AG10803 (cell line): ENCODE measurements around the gene ANAPC7.
"Not testable (repeated sequence)": the region's sequence is repeated elsewhere in the genome, so short reads cannot be mapped to it uniquely, and the experiment has no call there.

Experiments used
- DNase-seq: peaks from one replicate; pipeline ENCODE4 v3.0.0; 2010; ENCODE audit warnings: low read depth
- H3K4me3 ChIP-seq: 2 replicates; pipeline ENCODE4 v1.5.1; 2011; ENCODE audit warnings: mild to moderate bottlenecking, low read length, control low read depth
- TF ChIP-seq, protein P1 (sequence below): conservative IDR thresholded peaks from 2 replicates; pipeline ENCODE4 v1.5.1; 2011; ENCODE audit warnings: mild to moderate bottlenecking, low read length, control low read depth, inconsistent platforms

The ANAPC7 gene

DNA sequence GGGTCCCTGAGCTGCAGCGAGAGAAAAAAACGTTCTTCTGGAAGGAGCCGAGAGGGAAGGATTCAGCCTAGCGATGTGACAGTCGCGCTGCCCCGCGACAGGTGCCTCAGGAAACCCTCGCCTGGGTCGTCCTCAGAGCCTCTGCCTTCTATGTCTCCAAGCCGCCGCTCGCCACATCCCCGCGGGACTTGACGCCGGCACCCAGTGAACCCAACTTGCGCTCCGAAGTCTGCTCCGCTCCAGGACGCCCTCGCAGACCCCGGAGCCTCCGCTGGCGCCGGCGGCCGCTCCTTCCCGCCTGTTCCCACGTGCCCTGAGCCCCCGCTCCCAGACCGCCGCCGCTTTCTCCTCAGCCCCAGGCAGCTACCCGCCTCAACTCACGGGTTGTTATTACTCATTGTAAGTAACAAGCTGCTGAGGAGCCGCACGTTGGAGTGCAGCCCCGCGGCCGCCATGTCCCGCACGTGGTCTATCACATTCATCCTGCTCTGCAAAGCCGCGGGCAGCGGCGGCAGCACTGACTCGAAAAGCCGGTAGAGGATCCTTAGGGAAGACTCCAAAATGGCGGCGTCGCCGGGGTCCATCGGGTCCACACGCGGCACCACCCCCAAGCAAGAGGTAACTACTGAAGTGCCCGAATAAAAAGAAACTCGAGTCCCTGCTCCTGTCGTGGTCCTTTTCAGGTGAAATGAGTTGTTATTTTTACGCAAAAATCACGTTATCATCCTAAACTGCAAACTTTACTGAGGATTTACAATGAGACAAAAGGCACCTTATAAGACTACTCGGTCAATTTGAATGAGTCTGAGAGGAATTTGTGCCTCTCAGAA, at the start of gene ANAPC7:
Gene ANAPC7 (minus strand): TSS at position 563 of the 830 bp plus-strand sequence. CDS start 81 bp downstream, at position 482.
- DNase-seq = peak; percentile 91
- peak within 1 kb of the TSS; percentile 88 for H3K4me3 ChIP-seq
- TF ChIP-seq, protein P1, sequence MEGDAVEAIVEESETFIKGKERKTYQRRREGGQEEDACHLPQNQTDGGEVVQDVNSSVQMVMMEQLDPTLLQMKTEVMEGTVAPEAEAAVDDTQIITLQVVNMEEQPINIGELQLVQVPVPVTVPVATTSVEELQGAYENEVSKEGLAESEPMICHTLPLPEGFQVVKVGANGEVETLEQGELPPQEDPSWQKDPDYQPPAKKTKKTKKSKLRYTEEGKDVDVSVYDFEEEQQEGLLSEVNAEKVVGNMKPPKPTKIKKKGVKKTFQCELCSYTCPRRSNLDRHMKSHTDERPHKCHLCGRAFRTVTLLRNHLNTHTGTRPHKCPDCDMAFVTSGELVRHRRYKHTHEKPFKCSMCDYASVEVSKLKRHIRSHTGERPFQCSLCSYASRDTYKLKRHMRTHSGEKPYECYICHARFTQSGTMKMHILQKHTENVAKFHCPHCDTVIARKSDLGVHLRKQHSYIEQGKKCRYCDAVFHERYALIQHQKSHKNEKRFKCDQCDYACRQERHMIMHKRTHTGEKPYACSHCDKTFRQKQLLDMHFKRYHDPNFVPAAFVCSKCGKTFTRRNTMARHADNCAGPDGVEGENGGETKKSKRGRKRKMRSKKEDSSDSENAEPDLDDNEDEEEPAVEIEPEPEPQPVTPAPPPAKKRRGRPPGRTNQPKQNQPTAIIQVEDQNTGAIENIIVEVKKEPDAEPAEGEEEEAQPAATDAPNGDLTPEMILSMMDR = no peak; the same call in 1 of the 2 replicates

DNA sequence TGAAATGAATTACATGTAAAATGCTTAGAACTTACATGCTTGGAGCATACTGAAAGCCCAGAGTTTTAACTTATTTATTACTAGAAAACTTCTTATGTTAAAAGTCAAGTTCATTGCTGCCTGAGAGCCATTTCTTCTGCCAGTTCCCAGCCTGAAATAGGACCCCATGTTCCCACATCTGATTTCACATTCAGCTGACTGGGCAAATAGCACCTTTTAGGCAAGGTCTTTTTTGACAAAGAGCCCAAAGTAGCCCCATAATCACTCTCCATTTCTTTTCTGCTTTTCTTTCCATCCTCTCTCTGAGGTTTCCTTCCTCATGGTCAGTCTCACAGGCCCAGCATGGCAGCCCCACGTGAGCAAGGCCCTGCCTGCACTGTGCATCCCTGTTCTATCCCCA, 47.8 kb upstream of the ANAPC7 start:
- no peak for DNase-seq
- TF ChIP-seq, protein P1 = no peak
- H3K4me3 ChIP-seq = no peak overlapping the region

DNA sequence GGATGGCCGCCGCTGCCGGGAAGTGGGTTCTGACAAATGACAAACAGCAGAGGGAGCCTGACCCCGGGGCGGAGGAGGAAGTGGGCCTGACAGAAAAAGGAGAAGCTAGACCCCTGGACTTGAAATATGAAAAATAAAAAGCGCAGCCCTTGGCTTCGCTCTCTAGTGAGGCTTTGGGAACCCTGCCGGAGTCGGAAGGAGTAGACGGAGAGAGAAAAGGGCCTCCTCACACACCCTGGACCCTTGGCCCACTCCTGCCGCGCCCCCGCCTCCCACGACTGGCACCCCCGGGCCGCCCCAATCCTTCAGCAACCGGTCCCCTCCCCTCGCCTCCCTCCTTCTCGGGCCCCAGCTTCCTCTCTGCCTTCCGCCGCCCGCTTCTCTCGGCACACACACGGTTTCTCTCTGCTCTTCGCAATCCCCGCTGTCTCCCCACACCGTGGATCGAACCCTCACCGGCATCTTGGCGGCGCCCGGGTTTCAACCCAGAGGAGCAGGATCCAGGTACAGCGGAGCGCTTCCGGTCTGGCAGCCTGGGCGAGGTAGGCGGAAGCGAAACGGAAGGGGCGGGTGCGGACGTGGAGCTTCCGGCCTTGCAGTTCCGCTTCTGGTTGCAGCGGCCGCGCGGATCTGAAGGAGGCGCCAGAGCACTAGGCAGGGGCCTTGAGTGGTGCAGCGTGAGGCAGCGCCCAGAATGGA, 46.4 kb upstream of the ANAPC7 start, which contains the start of gene ARPC3:
Gene ARPC3 (minus strand): TSS at position 539 of the 699 bp plus-strand sequence. CDS start 77 bp downstream, at position 462.
- H3K4me3 ChIP-seq = peak within 1 kb of the TSS; percentile 95
- TF ChIP-seq, protein P1 = peak; percentile 77
- peak; percentile 94 for DNase-seq

GRCh38 chr12:110444455-110444854, 40.9 kb upstream of the ANAPC7 start:
- TF ChIP-seq, protein P1 = no peak
- DNase-seq = no peak

DNA sequence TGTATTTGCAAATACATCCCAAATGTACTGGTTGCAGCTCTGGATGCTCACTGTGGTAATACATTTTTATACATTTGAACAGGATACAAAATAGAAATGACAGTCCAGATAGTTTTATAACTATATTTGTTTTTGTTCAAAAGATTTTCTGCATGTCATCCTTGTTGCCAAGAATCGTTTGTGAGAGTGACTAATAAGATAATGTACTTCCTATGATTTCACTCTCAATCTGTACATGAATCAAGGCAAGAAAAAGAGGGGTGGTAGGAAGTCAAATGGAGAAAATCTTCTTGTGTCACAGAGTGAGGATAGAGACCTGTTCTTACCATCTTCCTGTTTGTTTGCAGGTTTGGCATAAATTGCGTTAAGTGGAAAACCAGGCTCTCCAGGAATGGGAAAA, 32.7 kb upstream of the ANAPC7 start:
- TF ChIP-seq, protein P1 = no peak
- no peak for DNase-seq
- H3K4me3 ChIP-seq = no peak overlapping the region

More at GRCh38 chr12:110444455-110444854, 40.9 kb upstream of the ANAPC7 start:
- no peak overlapping the region for H3K4me3 ChIP-seq

GRCh38 chr12:110431957-110432587, 28.6 kb upstream of the ANAPC7 start:
- TF ChIP-seq, protein P1 = no peak
- H3K4me3 ChIP-seq = peak overlapping the region; percentile 55

DNA sequence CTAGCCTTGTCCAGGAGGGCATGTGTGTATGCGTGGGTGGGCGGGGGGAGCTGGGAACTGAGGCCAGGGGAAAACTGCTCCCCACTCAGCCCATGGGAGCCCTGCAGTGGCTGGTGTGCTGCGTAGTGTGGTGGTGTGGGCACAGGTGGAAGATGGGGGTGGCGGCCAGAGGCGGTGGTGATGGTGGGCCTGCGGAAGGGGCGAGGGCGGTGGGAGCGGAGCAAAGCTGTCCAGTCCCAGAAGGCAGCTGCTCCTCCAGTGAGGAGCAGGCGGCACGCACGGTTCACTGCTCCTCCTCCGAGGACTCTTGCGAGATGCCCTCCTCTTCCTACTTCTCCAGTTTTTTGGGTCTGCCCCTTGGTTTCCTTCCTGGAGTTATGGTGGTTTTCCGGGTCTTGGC, 26.2 kb upstream of the ANAPC7 start:
- not testable (repeated sequence) for H3K4me3 ChIP-seq, DNase-seq

More at GRCh38 chr12:110431957-110432587, 28.6 kb upstream of the ANAPC7 start:
- DNase-seq = no peak
